WTC11 (cell line): ENCODE results near the gene EXD3. TPM values are rescaled to one million over a fixed set of nuclear protein-coding genes. Genes with fewer than 3 reads are reported as not detected.

ENCODE experiments used
- ATAC-seq: fragments of 200-7000 bp; cut with Tn5 transposase; 2 replicates; pipeline ENCODE4 v1.10.0; 2021; ENCODE audit warnings: mild to moderate bottlenecking, moderate library complexity
- CTCF ChIA-PET: fragments of 300-600 bp; sonication (Branson Sonifier 250); formaldehyde crosslinking; loops from one replicate; lab custom pipeline; 2021; ENCODE audit warnings: antibody characterized with exemption; lab: Charles Lee
- POLR2A ChIA-PET: fragments of 350-600 bp; sonication (Branson Sonifier 250); formaldehyde crosslinking; loops from one replicate; lab custom pipeline; 2021; ENCODE audit warnings: antibody characterized with exemption; lab: Charles Lee
- DNase-seq: peaks from one replicate; pipeline ENCODE4 v3.0.0; 2021; ENCODE audit warnings: low spot score
- H3K27ac Mint-ChIP-seq: 2 replicates; pipeline ENCODE4 v1.8.0; 2021; ENCODE audit warnings: mixed read lengths
- H3K27me3 Mint-ChIP-seq: 2 replicates; pipeline ENCODE4 v1.8.0; 2021; ENCODE audit warnings: low read depth, mild to moderate bottlenecking, moderate library complexity, mixed read lengths
- H3K36me3 Mint-ChIP-seq: 2 replicates; pipeline ENCODE4 v1.8.0; 2021; ENCODE audit warnings: mixed read lengths
- H3K4me1 Mint-ChIP-seq: 2 replicates; pipeline ENCODE4 v1.8.0; 2022; ENCODE audit warnings: mixed read lengths
- H3K4me3 Mint-ChIP-seq: 2 replicates; pipeline ENCODE4 v1.8.0; 2021; ENCODE audit warnings: mild to moderate bottlenecking, moderate library complexity, mixed read lengths
- H3K9me3 Mint-ChIP-seq: 2 replicates; pipeline ENCODE4 v1.8.0; 2021; ENCODE audit warnings: mixed read lengths
- FOXP1 ChIP-seq: sonication (generic); formaldehyde crosslinking; IDR thresholded peaks from 2 replicates; pipeline ENCODE4 v1.8.0; 2022; ENCODE audit warnings: missing genetic modification reagents, mild to moderate bottlenecking, moderate library complexity, borderline replicate concordance
- NR1H2 ChIP-seq: sonication (generic); formaldehyde crosslinking; IDR thresholded peaks from 2 replicates; pipeline ENCODE4 v1.9.0; 2021; ENCODE audit warnings: mild to moderate bottlenecking, moderate library complexity, missing genetic modification reagents
- PRRX2 ChIP-seq: fragments of 250-450 bp; sonication (Bioruptor Pico); IDR thresholded peaks from 2 replicates; pipeline ENCODE4 v1.8.0; 2021; ENCODE audit warnings: mild to moderate bottlenecking
- RORB ChIP-seq: fragments of 250-450 bp; sonication (Bioruptor Pico); IDR thresholded peaks from 2 replicates; pipeline ENCODE4 v1.9.0; 2021; ENCODE audit warnings: mild to moderate bottlenecking
- ZNF121 ChIP-seq: sonication (generic); formaldehyde crosslinking; IDR thresholded peaks from 2 replicates; pipeline ENCODE4 v1.8.0; 2023; ENCODE audit warnings: missing genetic modification reagents
- total RNA-seq: library from RNA; stranded (reverse); gene quantifications from 3 replicates; pipeline ENCODE4 v1.2.3, GENCODE V29; 2021
- TF ChIP-seq, protein P1 (sequence below): fragments of 250-450 bp; sonication (Bioruptor Pico); IDR thresholded peaks from 2 replicates; pipeline ENCODE4 v2.1.2; 2022; ENCODE audit warnings: mild to moderate bottlenecking, moderate library complexity
- TF ChIP-seq, protein P2 (sequence below): sonication (generic); formaldehyde crosslinking; IDR thresholded peaks from 2 replicates; pipeline ENCODE4 v1.8.0; 2022; ENCODE audit warnings: mild to moderate bottlenecking, missing genetic modification reagents
- TF ChIP-seq, protein P3 (sequence below): fragments of 200-600 bp; IDR thresholded peaks from 2 replicates; pipeline ENCODE4 v1.8.0; 2022; ENCODE audit warnings: antibody characterized with exemption

EXD3 gene
- total RNA-seq, 1 experiment from 2014 or later: 21.2 TPM

GRCh38 chr9:137296670-137297664, 126.0 kb downstream of the EXD3 start:
- CTCF ChIA-PET: interaction anchor here (0.6 to 3.8 kb wide), 14 partner anchors 8 to 149 kb away, joined by 3 to 22 read pairs (median 6); partner anchors contain the start of genes ENTPD8, EXD3, NOXA1 and TOR4A
- DNase-seq (peak; percentile 17), ATAC-seq (no peak)
- peak overlapping the region; percentile 73 for H3K4me3 Mint-ChIP-seq
- TF ChIP-seq, protein P1, sequence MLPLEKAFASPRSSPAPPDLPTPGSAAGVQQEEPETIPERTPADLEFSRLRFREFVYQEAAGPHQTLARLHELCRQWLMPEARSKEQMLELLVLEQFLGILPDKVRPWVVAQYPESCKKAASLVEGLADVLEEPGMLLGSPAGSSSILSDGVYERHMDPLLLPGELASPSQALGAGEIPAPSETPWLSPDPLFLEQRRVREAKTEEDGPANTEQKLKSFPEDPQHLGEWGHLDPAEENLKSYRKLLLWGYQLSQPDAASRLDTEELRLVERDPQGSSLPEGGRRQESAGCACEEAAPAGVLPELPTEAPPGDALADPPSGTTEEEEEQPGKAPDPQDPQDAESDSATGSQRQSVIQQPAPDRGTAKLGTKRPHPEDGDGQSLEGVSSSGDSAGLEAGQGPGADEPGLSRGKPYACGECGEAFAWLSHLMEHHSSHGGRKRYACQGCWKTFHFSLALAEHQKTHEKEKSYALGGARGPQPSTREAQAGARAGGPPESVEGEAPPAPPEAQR: no peak
- TF ChIP-seq, protein P2, sequence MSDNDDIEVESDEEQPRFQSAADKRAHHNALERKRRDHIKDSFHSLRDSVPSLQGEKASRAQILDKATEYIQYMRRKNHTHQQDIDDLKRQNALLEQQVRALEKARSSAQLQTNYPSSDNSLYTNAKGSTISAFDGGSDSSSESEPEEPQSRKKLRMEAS: 0 out of 2 replicates have a peak, but pooled peaks have one; percentile 3
- TF ChIP-seq ZNF121 (no peak), PRRX2 (no peak)
- POLR2A ChIA-PET: interaction anchor here (1.4 kb wide), 1 partner anchor 31 kb away, joined by 3 read pairs; no protein-coding TSS in a partner anchor
- peaks cover 4% of the 10 kb centered on the region for H3K9me3 Mint-ChIP-seq
- H3K27ac Mint-ChIP-seq: peak overlapping the region; percentile 70; the same call in 1 of the 2 replicates
- H3K36me3 Mint-ChIP-seq: peaks cover 2% of the 10 kb centered on the region; the same call in 1 of the 2 replicates
- H3K27me3 Mint-ChIP-seq: peaks cover 36% of the 10 kb centered on the region
- H3K4me1 Mint-ChIP-seq: peaks cover 47% of the 10 kb centered on the region

- ChIA-PET POLR2A (interaction anchor here (1.4 kb wide), 1 partner anchor 30 kb away, joined by 3 read pairs; no protein-coding TSS in a partner anchor), CTCF (interaction anchor here (0.6 to 3.8 kb wide), 18 partner anchors 9 to 1080 kb away, joined by 3 to 22 read pairs (median 4); partner anchors contain the start of genes ENTPD8, EXD3, NOXA1 and TOR4A)
- no peak overlapping the region for H3K27ac Mint-ChIP-seq
- peaks cover 2% of the 10 kb centered on the region; the same call in 1 of the 2 replicates for H3K36me3 Mint-ChIP-seq
- peaks cover 4% of the 10 kb centered on the region for H3K9me3 Mint-ChIP-seq
- ATAC-seq (no peak; the same call in 1 of the 2 replicates), DNase-seq (peak; percentile 40)
- no peak for TF ChIP-seq RORB
- TF ChIP-seq, protein P2: 0 out of 2 replicates have a peak, but pooled peaks have one; percentile 11
- peaks cover 36% of the 10 kb centered on the region for H3K27me3 Mint-ChIP-seq
- peak overlapping the region; percentile 73 for H3K4me3 Mint-ChIP-seq
- peaks cover 47% of the 10 kb centered on the region for H3K4me1 Mint-ChIP-seq
Measured at GRCh38 chr9:137295849-137296669, 126.9 kb downstream of the EXD3 start.

- Mint-ChIP-seq H3K27ac (no peak overlapping the region), H3K4me3 (peak overlapping the region; percentile 50), H3K9me3 (peaks cover 4% of the 10 kb centered on the region), H3K36me3 (peaks cover 2% of the 10 kb centered on the region; the same call in 1 of the 2 replicates), H3K4me1 (peaks cover 47% of the 10 kb centered on the region), H3K27me3 (peaks cover 36% of the 10 kb centered on the region)
- CTCF ChIA-PET: interaction anchor here (0.6 to 2.4 kb wide), 7 partner anchors 9 to 1079 kb away, joined by 3 to 10 read pairs (median 4); partner anchors contain the start of genes EXD3, NOXA1 and TOR4A
- POLR2A ChIA-PET: interaction anchor here (1.4 kb wide), 1 partner anchor 29 kb away, joined by 3 read pairs; no protein-coding TSS in a partner anchor
- no peak for TF ChIP-seq NR1H2
- peak; percentile 22; the same call in 1 of the 2 replicates for TF ChIP-seq FOXP1 (CRISPR knock-in tag)
- TF ChIP-seq, protein P3, sequence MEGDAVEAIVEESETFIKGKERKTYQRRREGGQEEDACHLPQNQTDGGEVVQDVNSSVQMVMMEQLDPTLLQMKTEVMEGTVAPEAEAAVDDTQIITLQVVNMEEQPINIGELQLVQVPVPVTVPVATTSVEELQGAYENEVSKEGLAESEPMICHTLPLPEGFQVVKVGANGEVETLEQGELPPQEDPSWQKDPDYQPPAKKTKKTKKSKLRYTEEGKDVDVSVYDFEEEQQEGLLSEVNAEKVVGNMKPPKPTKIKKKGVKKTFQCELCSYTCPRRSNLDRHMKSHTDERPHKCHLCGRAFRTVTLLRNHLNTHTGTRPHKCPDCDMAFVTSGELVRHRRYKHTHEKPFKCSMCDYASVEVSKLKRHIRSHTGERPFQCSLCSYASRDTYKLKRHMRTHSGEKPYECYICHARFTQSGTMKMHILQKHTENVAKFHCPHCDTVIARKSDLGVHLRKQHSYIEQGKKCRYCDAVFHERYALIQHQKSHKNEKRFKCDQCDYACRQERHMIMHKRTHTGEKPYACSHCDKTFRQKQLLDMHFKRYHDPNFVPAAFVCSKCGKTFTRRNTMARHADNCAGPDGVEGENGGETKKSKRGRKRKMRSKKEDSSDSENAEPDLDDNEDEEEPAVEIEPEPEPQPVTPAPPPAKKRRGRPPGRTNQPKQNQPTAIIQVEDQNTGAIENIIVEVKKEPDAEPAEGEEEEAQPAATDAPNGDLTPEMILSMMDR: 0 out of 2 replicates have a peak, but pooled peaks have one; percentile 53
- TF ChIP-seq, protein P2: 0 out of 2 replicates have a peak, but pooled peaks have one; percentile 3
- DNase-seq (peak; percentile 71), ATAC-seq (peak; percentile 53)
Measured at GRCh38 chr9:137295238-137295811, 127.6 kb downstream of the EXD3 start.
